DND-41 (cell line): Measurements from ENCODE around the gene SUMO3.

Experiments used
- ATAC-seq: fragments of 200-7000 bp; cut with Tn5 transposase; 3 replicates; pipeline ENCODE4 v1.9.1; 2021; ENCODE audit warnings: low read depth; ENCODE audit not compliant: insufficient read depth
- DNase-seq: peaks from one replicate; pipeline ENCODE4 v3.0.0-alpha.2; 2020
- H2AFZ ChIP-seq: 2 replicates; pipeline ENCODE4 v1.6.0; 2012; ENCODE audit warnings: low read depth, low read length
- H3K27ac ChIP-seq: 2 replicates; pipeline ENCODE4 v1.5.1; 2012; ENCODE audit warnings: low read length, inconsistent platforms
- H3K27me3 ChIP-seq: fragments of 200-600 bp; sonication (generic); 2 replicates; pipeline ENCODE4 v1.6.0; 2012; ENCODE audit warnings: low read length, mild to moderate bottlenecking, inconsistent platforms; ENCODE audit not compliant: insufficient read depth, poor library complexity
- H3K36me3 ChIP-seq: 2 replicates; pipeline ENCODE4 v1.5.1; 2012; ENCODE audit warnings: low read length, inconsistent platforms; ENCODE audit not compliant: insufficient read depth
- H3K4me1 ChIP-seq: 2 replicates; pipeline ENCODE4 v1.5.1; 2012; ENCODE audit warnings: mild to moderate bottlenecking, low read length; ENCODE audit not compliant: insufficient read depth
- H3K4me2 ChIP-seq: 2 replicates; pipeline ENCODE4 v1.6.0; 2012; ENCODE audit warnings: mild to moderate bottlenecking, moderate library complexity, low read length, inconsistent platforms; ENCODE audit not compliant: insufficient read depth
- H3K4me3 ChIP-seq, 2 experiments: fragments of 200-600 bp in 1 of 2; shearing (Covaris generic) in 1 of 2; 2 replicates each; pipeline ENCODE4 v1.5.1; 2012 to 2016; ENCODE audit warnings: inconsistent platforms in 2 of 2, low read length in 2 of 2, mild to moderate bottlenecking in 2 of 2, low read depth in 1 of 2, moderate library complexity in 1 of 2
- H3K79me2 ChIP-seq: 2 replicates; pipeline ENCODE4 v1.6.0; 2012; ENCODE audit warnings: low read length, inconsistent platforms; ENCODE audit not compliant: insufficient read depth
- H3K9ac ChIP-seq: 2 replicates; pipeline ENCODE4 v1.6.0; 2012; ENCODE audit warnings: low read depth, mild to moderate bottlenecking, inconsistent platforms, low read length, moderate library complexity
- H3K9me3 ChIP-seq: 2 replicates; pipeline ENCODE4 v1.5.1; 2012; ENCODE audit warnings: low read length, moderate library complexity, mild to moderate bottlenecking, inconsistent platforms; ENCODE audit not compliant: insufficient read depth, severe bottlenecking
- H4K20me1 ChIP-seq: 2 replicates; pipeline ENCODE4 v1.6.0; 2012; ENCODE audit warnings: low read length; ENCODE audit not compliant: insufficient read depth
- EZH2 ChIP-seq: IDR thresholded peaks from 3 replicates; pipeline ENCODE4 v1.6.1; 2012; ENCODE audit warnings: borderline replicate concordance, low read depth, mild to moderate bottlenecking, moderate library complexity, low read length, inconsistent platforms; ENCODE audit not compliant: severe bottlenecking
- TF ChIP-seq, protein P1 (sequence below): IDR thresholded peaks from 2 replicates; pipeline ENCODE4 v1.5.1; 2012; ENCODE audit warnings: borderline replicate concordance, low read length, moderate library complexity, mild to moderate bottlenecking; ENCODE audit not compliant: poor library complexity, severe bottlenecking; ENCODE audit errors: extremely low read depth

SUMO3 gene

DNA sequence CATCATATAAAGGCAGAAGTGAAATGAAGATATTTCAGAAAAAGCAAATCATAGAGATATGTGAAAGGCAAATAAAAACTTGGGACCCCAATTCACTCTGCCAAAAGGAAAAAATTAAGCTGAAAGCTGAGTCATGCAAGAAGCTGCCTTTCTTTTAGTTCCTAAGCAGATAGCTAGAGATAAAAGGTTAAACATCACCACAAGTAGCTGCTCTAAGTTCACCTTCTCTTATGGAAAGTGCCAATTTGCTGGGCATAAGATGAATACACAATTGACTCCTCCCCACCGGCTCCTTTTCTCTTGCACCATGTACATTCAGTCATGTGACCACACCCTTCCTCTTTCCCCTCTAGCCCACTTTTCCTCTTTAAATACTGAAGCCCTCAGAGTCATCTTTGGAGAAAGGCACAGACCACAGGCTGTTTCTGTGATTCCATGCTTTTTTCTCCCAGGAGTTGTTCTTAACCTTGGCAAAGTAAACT lies 5.4 kb upstream of the SUMO3 start:
- no peak overlapping the region for H3K4me3 ChIP-seq
- no peaks in the 10 kb centered on the region for H4K20me1 ChIP-seq
- peaks cover 29% of the 10 kb centered on the region for H3K9me3 ChIP-seq
- H3K36me3 ChIP-seq, result no peaks in the 10 kb centered on the region
- no peak overlapping the region for H3K9ac ChIP-seq
- ATAC-seq, result no peak
- H3K27ac ChIP-seq, result no peak overlapping the region
- TF ChIP-seq EZH2, result no peak
- TF ChIP-seq, protein P1, sequence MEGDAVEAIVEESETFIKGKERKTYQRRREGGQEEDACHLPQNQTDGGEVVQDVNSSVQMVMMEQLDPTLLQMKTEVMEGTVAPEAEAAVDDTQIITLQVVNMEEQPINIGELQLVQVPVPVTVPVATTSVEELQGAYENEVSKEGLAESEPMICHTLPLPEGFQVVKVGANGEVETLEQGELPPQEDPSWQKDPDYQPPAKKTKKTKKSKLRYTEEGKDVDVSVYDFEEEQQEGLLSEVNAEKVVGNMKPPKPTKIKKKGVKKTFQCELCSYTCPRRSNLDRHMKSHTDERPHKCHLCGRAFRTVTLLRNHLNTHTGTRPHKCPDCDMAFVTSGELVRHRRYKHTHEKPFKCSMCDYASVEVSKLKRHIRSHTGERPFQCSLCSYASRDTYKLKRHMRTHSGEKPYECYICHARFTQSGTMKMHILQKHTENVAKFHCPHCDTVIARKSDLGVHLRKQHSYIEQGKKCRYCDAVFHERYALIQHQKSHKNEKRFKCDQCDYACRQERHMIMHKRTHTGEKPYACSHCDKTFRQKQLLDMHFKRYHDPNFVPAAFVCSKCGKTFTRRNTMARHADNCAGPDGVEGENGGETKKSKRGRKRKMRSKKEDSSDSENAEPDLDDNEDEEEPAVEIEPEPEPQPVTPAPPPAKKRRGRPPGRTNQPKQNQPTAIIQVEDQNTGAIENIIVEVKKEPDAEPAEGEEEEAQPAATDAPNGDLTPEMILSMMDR, result no peak
- H3K79me2 ChIP-seq, result no peaks in the 10 kb centered on the region; the same call in 1 of the 2 replicates
- H3K27me3 ChIP-seq, result no peaks in the 10 kb centered on the region
- no peak overlapping the region for H3K4me2 ChIP-seq
- DNase-seq, result no peak
- peaks cover 10% of the 10 kb centered on the region for H3K4me1 ChIP-seq
- H2AFZ ChIP-seq, result no peak overlapping the region

DNA sequence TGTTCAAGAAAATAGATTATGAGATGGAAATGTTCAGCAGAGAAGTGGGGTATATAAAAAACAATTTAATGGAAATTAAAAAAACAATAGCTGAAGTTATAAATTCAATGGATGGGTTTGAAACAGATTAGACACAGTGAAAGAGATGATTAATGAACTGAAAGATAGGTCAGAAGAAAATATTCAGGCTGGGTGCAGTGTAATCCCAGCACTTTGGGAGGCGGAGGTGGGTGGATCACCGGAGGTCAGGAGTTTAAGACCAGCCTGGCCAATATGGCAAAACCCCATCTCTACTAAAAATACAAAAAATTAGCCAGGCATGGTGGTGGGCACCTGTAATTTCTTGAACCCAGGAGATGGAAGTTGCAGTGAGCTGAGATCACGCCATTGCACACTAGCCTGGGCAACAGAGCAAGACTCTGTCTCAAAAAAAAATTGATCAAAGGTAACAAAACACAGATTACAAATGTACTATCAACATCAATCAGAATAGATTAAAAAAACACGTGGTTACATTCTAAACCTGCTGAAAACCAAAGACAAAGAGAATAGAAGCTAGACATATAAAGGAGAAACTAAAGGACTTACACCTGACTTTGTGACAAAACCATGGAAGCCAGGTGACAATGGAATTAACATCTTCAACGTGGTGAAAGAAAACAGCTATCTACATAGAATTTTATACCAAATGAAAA lies 4.8 kb upstream of the SUMO3 start:
- H3K9me3 ChIP-seq, result peaks cover 24% of the 10 kb centered on the region
- no peak for DNase-seq
- no peak overlapping the region for H3K4me3 ChIP-seq
- H3K4me1 ChIP-seq, result peaks cover 10% of the 10 kb centered on the region
- TF ChIP-seq, protein P1, result no peak
- no peak for TF ChIP-seq EZH2
- H3K27ac ChIP-seq, result no peak overlapping the region
- no peaks in the 10 kb centered on the region for H3K36me3 ChIP-seq
- no peak for ATAC-seq
- no peak overlapping the region for H3K4me2 ChIP-seq
- no peaks in the 10 kb centered on the region; the same call in 1 of the 2 replicates for H3K79me2 ChIP-seq
- no peaks in the 10 kb centered on the region for H3K27me3 ChIP-seq
- H4K20me1 ChIP-seq, result no peaks in the 10 kb centered on the region
- H2AFZ ChIP-seq, result no peak overlapping the region
- H3K9ac ChIP-seq, result no peak overlapping the region

DNA sequence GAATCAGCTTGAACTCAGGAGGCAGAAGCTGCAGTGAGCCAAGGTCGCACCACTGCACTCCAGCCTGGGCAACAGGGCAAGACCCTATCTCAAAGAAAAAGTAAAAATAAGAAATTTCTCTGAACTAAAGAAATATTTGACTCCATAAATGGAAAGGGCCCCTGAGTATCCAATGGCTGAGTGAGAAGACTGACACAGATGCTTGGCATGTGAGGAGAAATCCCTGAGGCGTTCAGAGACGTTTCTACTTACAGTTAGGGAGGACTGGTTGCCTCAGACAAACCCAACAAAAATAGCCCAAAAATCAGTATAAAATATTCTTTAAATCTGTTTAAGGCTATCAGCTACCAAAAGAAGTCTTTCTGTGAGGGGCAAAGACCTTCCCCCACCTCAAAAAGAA lies 3.0 kb upstream of the SUMO3 start:
- H3K9ac ChIP-seq, result no peak overlapping the region
- peaks cover 11% of the 10 kb centered on the region for H3K36me3 ChIP-seq
- TF ChIP-seq, protein P1, result no peak
- no peak for TF ChIP-seq EZH2
- H3K4me2 ChIP-seq, result no peak overlapping the region
- ATAC-seq, result no peak
- H3K4me1 ChIP-seq, result peaks cover 24% of the 10 kb centered on the region
- no peak overlapping the region for H2AFZ ChIP-seq
- H3K79me2 ChIP-seq, result peaks cover 17% of the 10 kb centered on the region
- H3K27ac ChIP-seq, result no peak overlapping the region
- no peaks in the 10 kb centered on the region for H3K27me3 ChIP-seq
- no peak overlapping the region for H3K4me3 ChIP-seq
- peaks cover 19% of the 10 kb centered on the region for H3K9me3 ChIP-seq
- peaks cover 16% of the 10 kb centered on the region for H4K20me1 ChIP-seq
- no peak for DNase-seq
